HG02642 (cell line): ENCODE measurements around the gene PDSS2.
"Not testable (repeated sequence)": the region's sequence is repeated elsewhere in the genome, so short reads cannot be mapped to it uniquely, and the experiment has no call there.

Source experiments
- ATAC-seq: cut with Tn5 transposase; IDR thresholded peaks from one replicate; pipeline ENCODE4 v1.9.1; 2021; ENCODE audit warnings: mild to moderate bottlenecking; ENCODE audit not compliant: unreplicated experiment, poor library complexity

The PDSS2 gene

GRCh38 chr6:107187630-107188029, 271.7 kb downstream of the PDSS2 start:
- no peak for ATAC-seq

GRCh38 chr6:107186047-107186446, 273.3 kb downstream of the PDSS2 start:
- no peak for ATAC-seq

- no peak for ATAC-seq
These were observed 273.9 kb downstream of the PDSS2 start for GRCh38 chr6:107185391-107185970.

GRCh38 chr6:107184435-107184834, 274.9 kb downstream of the PDSS2 start:
- no peak for ATAC-seq

GRCh38 chr6:107180099-107180498, 279.3 kb downstream of the PDSS2 start:
- ATAC-seq: no peak

GRCh38 chr6:107179004-107179403, 280.4 kb downstream of the PDSS2 start:
- ATAC-seq: no peak

- ATAC-seq: no peak
These were observed 285.6 kb downstream of the PDSS2 start for GRCh38 chr6:107173779-107174178.

- no peak for ATAC-seq
These were observed 287.9 kb downstream of the PDSS2 start for GRCh38 chr6:107171513-107171912.

GRCh38 chr6:107164299-107164698, 295.1 kb downstream of the PDSS2 start:
- not testable (repeated sequence) for ATAC-seq

GRCh38 chr6:107161521-107161920, 297.8 kb downstream of the PDSS2 start:
- ATAC-seq: no peak

- ATAC-seq: no peak
These were observed 302.7 kb downstream of the PDSS2 start for GRCh38 chr6:107156617-107157016.

GRCh38 chr6:107154801-107155160, 304.6 kb downstream of the PDSS2 start:
- no peak for ATAC-seq

- ATAC-seq: no peak
These were observed 305.1 kb downstream of the PDSS2 start for GRCh38 chr6:107154131-107154800.

GRCh38 chr6:107152638-107153430, 306.5 kb downstream of the PDSS2 start:
- ATAC-seq: no peak

- no peak for ATAC-seq
These were observed 314.7 kb downstream of the PDSS2 start for GRCh38 chr6:107144666-107145065.

- no peak for ATAC-seq
These were observed 315.4 kb downstream of the PDSS2 start for GRCh38 chr6:107144014-107144413.

GRCh38 chr6:107140581-107140980, 318.8 kb downstream of the PDSS2 start:
- no peak for ATAC-seq

GRCh38 chr6:107136324-107136723, 323.0 kb downstream of the PDSS2 start:
- not testable (repeated sequence) for ATAC-seq

GRCh38 chr6:107135048-107135680, 324.2 kb downstream of the PDSS2 start:
- not testable (repeated sequence) for ATAC-seq

- no peak for ATAC-seq
These were observed 326.9 kb downstream of the PDSS2 start for GRCh38 chr6:107132330-107132954.
